DOHH2 (cell line): ENCODE results near the gene AMIGO3.

ENCODE experiments used
- H3F3A ChIP-seq: fragments of 200-600 bp; sonication (generic), shearing (Covaris generic); 2 replicates; pipeline ENCODE4 v1.6.0; 2016; ENCODE audit warnings: antibody characterized with exemption, mild to moderate bottlenecking; ENCODE audit not compliant: control insufficient read depth, insufficient read depth
- H3K27ac ChIP-seq: fragments of 200-600 bp; sonication (generic); 2 replicates; pipeline ENCODE4 v1.5.1; 2014; ENCODE audit warnings: low read depth, mild to moderate bottlenecking, low read length, moderate library complexity
- H3K27me3 ChIP-seq: fragments of 200-600 bp; sonication (generic); 2 replicates; pipeline ENCODE4 v1.6.1; 2014; ENCODE audit warnings: mild to moderate bottlenecking, low read length, mixed read lengths; ENCODE audit not compliant: control insufficient read depth
- H3K36me3 ChIP-seq: fragments of 200-600 bp; sonication (generic); 2 replicates; pipeline ENCODE4 v1.6.1; 2014; ENCODE audit warnings: mild to moderate bottlenecking, low read length, moderate library complexity, mixed read lengths; ENCODE audit not compliant: control insufficient read depth
- H3K4me1 ChIP-seq: fragments of 200-600 bp; sonication (generic); 2 replicates; pipeline ENCODE4 v1.6.1; 2014; ENCODE audit warnings: mild to moderate bottlenecking, low read length, mixed read lengths; ENCODE audit not compliant: control insufficient read depth
- H3K4me2 ChIP-seq: fragments of 200-600 bp; sonication (generic); 2 replicates; pipeline ENCODE4 v1.6.0; 2014; ENCODE audit warnings: mild to moderate bottlenecking, low read length, moderate library complexity
- H3K4me3 ChIP-seq: fragments of 200-600 bp; sonication (generic); 2 replicates; pipeline ENCODE4 v1.5.1; 2014; ENCODE audit warnings: mild to moderate bottlenecking, low read length, mixed read lengths
- H3K79me2 ChIP-seq: fragments of 200-600 bp; sonication (generic); 2 replicates; pipeline ENCODE4 v1.6.1; 2014; ENCODE audit warnings: mild to moderate bottlenecking, low read length, mixed read lengths; ENCODE audit not compliant: control insufficient read depth
- H3K9me2 ChIP-seq: fragments of 200-600 bp; sonication (generic); replicated peaks from 2 replicates; pipeline ENCODE4 v1.6.1; 2014; ENCODE audit warnings: mild to moderate bottlenecking, low read length, mixed read lengths; ENCODE audit not compliant: control insufficient read depth
- H3K9me3 ChIP-seq: fragments of 200-600 bp; sonication (generic); 2 replicates; pipeline ENCODE4 v1.6.1; 2014; ENCODE audit warnings: antibody characterized with exemption, low read length, mixed read lengths; ENCODE audit not compliant: control insufficient read depth, insufficient read depth
- H4K20me1 ChIP-seq: fragments of 200-600 bp; sonication (generic); 2 replicates; pipeline ENCODE4 v1.6.0; 2014; ENCODE audit warnings: low read depth, mild to moderate bottlenecking, antibody characterized with exemption, low read length, moderate library complexity; ENCODE audit not compliant: control insufficient read depth, insufficient read depth
- EZH2phosphoT487 ChIP-seq: fragments of 200-600 bp; sonication (generic); IDR thresholded peaks from 2 replicates; pipeline ENCODE4 v1.6.1; 2017; ENCODE audit warnings: borderline replicate concordance, mild to moderate bottlenecking, antibody characterized with exemption, low read length, moderate library complexity, mixed read lengths
- TF ChIP-seq, protein P1 (sequence below): fragments of 200-600 bp; sonication (generic); IDR thresholded peaks from one replicate; pipeline ENCODE4 v1.5.1; 2014; ENCODE audit warnings: antibody characterized with exemption, mild to moderate bottlenecking, low read depth, low read length; ENCODE audit not compliant: poor library complexity, severe bottlenecking

The AMIGO3 gene

DNA sequence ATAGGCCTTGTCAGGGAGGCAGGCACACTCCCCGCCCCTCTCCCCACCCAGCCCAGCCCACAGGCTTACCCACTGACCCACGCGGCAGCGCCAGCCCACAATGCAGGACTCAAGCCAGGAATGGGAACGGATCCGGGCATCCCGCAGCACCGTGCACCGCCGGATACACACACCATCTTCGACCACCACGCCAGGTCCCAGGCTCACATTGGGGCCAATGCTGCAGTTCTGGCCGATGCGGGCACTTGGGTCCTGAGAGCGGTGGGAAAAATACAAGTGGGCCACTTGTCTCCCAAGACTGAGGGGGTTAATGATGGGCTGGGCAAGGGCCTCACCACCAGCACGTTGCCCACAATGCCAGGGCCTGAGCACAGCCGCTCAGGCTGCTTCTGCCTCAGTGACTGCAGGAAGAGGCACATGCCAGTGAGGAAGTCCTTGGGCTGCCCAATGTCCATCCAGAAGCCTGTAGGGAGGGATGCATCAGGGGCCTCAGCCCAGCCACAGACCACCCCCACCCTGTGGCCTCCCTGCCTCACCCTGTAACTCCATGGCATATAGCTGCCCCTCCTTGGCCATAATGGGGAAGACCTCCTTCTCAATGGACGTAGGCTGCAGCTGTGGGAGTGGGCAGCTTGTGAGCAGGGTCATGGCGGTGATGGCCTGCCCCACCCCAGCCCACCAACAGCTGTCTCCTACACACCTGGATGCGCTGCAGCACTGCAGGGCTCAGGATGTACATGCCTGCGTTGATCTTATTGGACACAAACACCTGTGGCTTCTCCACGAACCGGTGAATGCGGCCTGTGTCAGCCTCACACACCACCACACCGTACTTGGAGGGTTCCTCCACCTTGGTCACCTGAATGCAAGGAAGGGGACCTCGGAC lies 2.7 kb upstream of the AMIGO3 start:
- Histone ChIP-seq H3F3A (peaks cover 7% of the 10 kb centered on the region), H3K36me3 (peaks cover 65% of the 10 kb centered on the region), H3K27ac (no peak overlapping the region), H3K27me3 (no peaks in the 10 kb centered on the region), H3K4me2 (peak overlapping the region; percentile 59), H3K4me1 (peaks cover 53% of the 10 kb centered on the region), H3K4me3 (peak overlapping the region; percentile 90), H3K79me2 (peaks cover 31% of the 10 kb centered on the region), H3K9me3 (no peaks in the 10 kb centered on the region), H4K20me1 (no peaks in the 10 kb centered on the region), H3K9me2 (no peaks in the 10 kb centered on the region)
- TF ChIP-seq, protein P1, sequence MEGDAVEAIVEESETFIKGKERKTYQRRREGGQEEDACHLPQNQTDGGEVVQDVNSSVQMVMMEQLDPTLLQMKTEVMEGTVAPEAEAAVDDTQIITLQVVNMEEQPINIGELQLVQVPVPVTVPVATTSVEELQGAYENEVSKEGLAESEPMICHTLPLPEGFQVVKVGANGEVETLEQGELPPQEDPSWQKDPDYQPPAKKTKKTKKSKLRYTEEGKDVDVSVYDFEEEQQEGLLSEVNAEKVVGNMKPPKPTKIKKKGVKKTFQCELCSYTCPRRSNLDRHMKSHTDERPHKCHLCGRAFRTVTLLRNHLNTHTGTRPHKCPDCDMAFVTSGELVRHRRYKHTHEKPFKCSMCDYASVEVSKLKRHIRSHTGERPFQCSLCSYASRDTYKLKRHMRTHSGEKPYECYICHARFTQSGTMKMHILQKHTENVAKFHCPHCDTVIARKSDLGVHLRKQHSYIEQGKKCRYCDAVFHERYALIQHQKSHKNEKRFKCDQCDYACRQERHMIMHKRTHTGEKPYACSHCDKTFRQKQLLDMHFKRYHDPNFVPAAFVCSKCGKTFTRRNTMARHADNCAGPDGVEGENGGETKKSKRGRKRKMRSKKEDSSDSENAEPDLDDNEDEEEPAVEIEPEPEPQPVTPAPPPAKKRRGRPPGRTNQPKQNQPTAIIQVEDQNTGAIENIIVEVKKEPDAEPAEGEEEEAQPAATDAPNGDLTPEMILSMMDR, result no peak
- TF ChIP-seq EZH2phosphoT487, result no peak

DNA sequence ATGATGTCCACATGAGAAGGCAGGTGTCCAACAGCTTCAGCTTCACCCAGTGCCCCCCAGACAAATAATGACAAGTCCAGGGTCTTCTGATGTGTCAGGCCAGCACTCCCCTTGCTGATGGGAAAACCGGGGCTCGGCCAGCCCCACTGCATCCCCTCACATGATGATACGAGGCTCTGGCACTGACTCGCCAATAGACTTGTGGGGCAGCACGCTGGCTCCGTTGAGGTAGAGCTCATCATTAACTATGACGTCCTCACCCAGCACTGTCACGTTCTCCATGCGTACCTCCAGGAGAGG lies 2.1 kb upstream of the AMIGO3 start:
- H4K20me1 ChIP-seq, result no peaks in the 10 kb centered on the region
- H3K9me3 ChIP-seq, result no peaks in the 10 kb centered on the region
- no peaks in the 10 kb centered on the region for H3K9me2 ChIP-seq
- H3K4me2 ChIP-seq, result no peak overlapping the region
- H3K27me3 ChIP-seq, result no peaks in the 10 kb centered on the region
- H3K36me3 ChIP-seq, result peaks cover 64% of the 10 kb centered on the region
- H3F3A ChIP-seq, result peaks cover 7% of the 10 kb centered on the region
- no peak for TF ChIP-seq EZH2phosphoT487
- TF ChIP-seq, protein P1, result no peak
- no peak overlapping the region for H3K27ac ChIP-seq
- peaks cover 47% of the 10 kb centered on the region for H3K4me1 ChIP-seq
- no peak overlapping the region for H3K4me3 ChIP-seq
- peaks cover 29% of the 10 kb centered on the region for H3K79me2 ChIP-seq

- Histone ChIP-seq H3K4me2 (no peak overlapping the region), H4K20me1 (no peaks in the 10 kb centered on the region), H3K4me1 (peaks cover 42% of the 10 kb centered on the region), H3K79me2 (peaks cover 28% of the 10 kb centered on the region), H3K9me2 (no peaks in the 10 kb centered on the region), H3F3A (peaks cover 7% of the 10 kb centered on the region), H3K36me3 (peaks cover 58% of the 10 kb centered on the region), H3K9me3 (no peaks in the 10 kb centered on the region), H3K27ac (no peak overlapping the region), H3K4me3 (no peak overlapping the region), H3K27me3 (no peaks in the 10 kb centered on the region)
- TF ChIP-seq EZH2phosphoT487, result no peak
- TF ChIP-seq, protein P1, result no peak
Observed at GRCh38 chr3:49720855-49721595, 1.5 kb upstream of the AMIGO3 start.
